22Rv1 (cell line): ENCODE data around the gene LZTR1.
A peak's percentile ranks its signal among the peaks of the same experiment; 100 is the strongest.
"Not testable (repeated sequence)": the region's sequence is repeated elsewhere in the genome, so short reads cannot be mapped to it uniquely, and the experiment has no call there.

Experiments used
- H3K27ac ChIP-seq: fragments of 450-650 bp; 2 replicates; pipeline ENCODE4 v1.5.1; 2017
- ZFX ChIP-seq: fragments of 450-650 bp; IDR thresholded peaks from 2 replicates; pipeline ENCODE4 v1.6.1; 2017; ENCODE audit warnings: antibody characterized with exemption, borderline replicate concordance
- TF ChIP-seq, protein P1 (sequence below): fragments of 450-650 bp; IDR thresholded peaks from 2 replicates; pipeline ENCODE4 v1.5.1; 2017; ENCODE audit warnings: mild to moderate bottlenecking

The LZTR1 gene

DNA sequence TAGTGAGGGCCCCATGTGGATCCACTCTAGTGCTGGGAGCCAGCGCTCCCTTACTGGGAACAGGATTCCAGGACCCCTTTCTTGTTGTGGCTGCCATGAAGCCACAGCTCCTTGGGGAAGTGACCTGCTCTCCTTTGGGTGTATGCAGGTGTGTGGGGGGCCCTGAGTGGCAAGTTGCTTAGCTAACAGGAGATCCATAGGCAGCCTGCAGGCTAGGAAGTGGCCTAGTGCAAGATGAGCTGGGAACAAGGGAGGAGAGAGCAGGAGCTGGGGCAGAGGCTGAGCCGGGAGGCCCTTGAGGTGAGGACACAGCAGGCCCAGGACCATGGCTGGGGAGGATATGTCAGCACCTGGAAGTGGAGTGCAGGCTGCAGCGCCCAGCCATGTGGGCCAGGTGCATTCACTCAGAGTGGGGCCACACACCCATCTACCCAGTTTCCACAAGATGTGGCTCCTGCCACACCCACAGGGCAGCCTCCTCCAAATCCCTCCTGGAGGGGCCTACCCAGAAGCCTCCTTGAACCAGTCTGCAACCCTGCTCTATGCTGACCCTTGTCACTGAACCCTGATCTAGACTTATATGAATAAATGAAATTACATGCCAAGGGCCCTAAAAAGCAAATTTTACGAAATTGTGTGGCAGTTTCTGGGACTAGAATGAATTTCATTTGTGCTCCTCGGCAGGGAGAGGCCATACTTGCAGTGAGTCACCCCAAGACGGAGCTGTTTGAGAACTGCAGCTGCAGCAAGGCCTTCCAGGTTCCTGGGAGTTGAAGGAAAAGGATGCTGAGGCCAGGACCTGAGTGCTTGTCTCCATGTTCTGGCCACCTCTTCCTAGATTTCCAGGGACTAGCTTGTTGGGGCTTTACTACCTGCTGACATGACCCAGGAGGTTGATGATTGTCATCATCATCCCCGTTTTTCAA, 16.6 kb downstream of the LZTR1 start:
- no peak for TF ChIP-seq ZFX
- H3K27ac ChIP-seq: peak overlapping the region; percentile 99

DNA sequence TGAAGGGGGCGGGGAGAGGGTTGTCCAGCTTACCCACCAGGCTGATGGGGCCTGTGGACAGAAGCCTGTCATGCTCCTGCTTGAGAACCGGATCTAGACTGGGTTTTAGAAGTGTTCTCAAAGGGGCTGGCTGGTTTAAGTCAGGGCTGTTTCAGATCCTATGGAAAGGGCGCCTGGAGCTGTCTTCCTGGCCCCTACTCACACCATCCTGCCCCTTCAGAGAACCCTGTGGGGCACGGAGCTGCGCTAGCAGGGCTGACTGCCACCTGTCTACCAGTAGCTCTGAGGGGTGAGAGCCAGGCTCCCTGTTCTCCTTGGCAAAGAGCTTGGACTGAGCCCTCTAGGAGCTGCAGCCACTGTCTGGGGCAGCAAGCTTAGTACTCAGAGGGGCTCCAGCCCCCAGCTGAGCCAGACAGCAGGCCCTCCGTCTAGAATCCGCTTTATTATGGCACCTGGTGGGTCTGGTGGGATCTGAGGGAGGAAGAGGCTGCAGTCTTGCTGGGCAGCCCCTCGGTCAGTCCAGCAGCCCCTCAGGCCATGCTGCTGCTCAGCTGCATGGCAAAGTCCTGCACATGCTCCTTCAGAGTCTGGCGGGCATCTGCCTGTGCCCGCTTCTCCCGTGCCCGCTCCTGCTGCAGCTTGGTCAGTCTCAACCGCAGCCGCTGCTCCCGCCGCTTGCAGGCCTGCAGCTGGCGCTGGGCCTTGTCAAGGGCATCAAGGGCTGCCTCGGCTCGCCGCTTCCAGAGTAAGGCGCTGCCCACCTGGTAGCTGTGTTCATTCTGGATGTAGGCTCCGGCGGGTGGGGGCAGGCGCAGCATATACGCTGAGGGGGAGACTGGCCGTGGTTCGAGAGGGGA, 17.5 kb downstream of the LZTR1 start:
- TF ChIP-seq ZFX: no peak
- TF ChIP-seq, protein P1, sequence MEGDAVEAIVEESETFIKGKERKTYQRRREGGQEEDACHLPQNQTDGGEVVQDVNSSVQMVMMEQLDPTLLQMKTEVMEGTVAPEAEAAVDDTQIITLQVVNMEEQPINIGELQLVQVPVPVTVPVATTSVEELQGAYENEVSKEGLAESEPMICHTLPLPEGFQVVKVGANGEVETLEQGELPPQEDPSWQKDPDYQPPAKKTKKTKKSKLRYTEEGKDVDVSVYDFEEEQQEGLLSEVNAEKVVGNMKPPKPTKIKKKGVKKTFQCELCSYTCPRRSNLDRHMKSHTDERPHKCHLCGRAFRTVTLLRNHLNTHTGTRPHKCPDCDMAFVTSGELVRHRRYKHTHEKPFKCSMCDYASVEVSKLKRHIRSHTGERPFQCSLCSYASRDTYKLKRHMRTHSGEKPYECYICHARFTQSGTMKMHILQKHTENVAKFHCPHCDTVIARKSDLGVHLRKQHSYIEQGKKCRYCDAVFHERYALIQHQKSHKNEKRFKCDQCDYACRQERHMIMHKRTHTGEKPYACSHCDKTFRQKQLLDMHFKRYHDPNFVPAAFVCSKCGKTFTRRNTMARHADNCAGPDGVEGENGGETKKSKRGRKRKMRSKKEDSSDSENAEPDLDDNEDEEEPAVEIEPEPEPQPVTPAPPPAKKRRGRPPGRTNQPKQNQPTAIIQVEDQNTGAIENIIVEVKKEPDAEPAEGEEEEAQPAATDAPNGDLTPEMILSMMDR: no peak
- H3K27ac ChIP-seq: peak overlapping the region; percentile 99

DNA sequence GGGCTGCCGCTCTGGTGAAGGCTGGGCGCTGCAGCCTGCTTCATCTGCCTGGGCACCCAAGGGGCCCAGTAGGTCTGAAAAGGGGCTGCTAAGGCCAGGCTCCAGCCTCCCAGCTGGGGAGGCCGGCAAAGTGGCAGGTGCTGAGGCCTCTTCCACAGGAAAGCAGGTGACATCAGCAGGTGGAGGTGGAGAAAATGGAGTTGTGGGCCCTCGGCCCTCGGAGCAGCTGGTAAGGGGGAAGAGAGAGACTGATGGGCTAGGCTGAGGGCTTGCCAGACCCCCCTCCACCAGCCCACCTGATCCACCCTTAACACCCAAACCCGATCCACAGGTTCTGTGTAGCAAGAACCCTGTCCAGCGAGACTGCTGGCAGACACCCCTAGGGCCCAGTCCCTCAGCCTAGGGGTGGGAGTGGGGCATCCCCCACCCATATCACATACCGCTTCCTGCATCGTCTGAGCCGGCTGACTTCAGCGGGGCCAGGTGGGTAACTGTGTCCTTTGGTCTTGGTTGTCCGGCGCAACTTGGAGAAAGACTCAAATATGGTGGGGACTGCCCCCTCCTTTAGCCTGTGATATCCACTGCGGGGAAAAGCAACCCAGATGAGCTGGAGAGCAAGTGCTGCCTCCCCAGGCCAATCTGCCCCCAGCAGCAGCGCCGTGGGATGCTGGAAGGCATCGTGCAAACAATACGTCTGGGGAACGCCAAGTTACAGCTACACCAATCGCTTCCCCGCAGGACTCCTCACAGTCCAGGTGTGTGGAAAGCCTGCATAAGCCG, 18.3 kb downstream of the LZTR1 start:
- TF ChIP-seq ZFX: no peak
- TF ChIP-seq, protein P1: no peak
- peak overlapping the region; percentile 99 for H3K27ac ChIP-seq

DNA sequence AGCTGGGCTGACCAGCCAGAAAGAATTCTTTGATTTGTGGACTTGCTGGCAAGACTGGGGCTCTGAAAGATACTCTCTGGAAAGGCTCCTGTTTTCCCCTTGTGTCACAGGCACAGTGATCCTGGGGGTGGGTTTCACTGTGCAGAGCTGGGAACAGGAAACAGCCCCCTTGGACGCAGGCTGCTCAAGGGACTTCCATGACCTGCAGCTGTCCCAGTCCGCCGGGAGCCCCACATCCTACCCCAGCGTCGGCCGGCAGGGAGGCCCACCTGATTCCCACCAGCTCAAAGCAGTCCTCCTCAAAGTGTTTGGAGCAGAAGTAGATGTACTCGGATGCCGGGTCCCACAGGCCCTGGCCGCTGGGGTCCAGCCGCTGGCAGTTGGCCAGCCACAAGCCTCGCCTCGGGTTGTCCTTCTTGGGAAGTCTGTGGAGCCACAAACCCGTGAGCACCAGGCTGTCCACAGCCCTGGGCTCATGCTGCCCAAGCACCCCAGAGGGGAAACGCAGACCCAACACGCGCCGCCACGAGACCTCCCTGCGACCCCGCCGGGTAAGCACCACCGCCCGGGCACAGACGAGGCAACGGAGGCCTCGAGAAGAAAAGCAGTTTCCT, 19.0 kb downstream of the LZTR1 start:
- H3K27ac ChIP-seq: peak overlapping the region; percentile 99
- TF ChIP-seq, protein P1: no peak
- TF ChIP-seq ZFX: no peak

DNA sequence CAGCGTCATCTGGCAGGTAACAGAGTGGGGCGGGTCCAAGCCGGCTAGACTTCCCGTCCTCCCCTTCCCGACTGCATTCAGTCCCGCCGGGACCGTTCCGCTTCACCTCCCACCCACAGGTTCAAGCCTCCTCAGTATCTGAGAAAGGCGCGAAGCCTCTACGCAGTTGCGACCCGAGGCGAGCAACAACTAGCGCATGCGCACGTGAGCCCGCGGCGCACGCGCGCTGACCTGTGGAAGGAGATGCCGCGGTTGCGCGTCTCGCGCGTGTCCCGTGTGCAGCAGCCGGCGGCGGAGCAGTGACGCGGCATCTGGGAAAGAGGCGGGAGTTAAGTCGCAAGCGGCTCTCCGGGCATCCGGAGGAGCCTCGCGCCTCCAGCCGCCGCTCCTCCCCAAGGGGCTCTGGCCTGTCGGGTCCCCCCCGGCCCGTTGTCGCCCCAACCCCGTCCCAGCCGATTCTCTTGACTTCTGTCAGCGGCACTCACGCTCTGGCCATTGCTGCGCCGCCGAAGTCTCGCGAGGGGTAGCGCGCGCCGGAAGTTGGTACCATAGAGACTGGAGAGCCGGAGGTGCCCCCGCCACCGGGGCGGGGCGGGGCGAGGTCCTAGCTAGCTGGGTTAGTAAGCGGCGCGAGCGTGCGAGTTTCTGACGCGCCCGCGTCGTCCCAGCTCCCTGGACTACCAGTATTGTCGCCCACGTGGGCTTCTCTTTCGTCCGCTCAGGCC, 19.7 kb downstream of the LZTR1 start, which contains the start of gene THAP7:
Gene THAP7, minus strand, starts transcription at position 518 of the 725 bp plus-strand sequence. Its CDS starts 207 bp downstream, at position 311.
- H3K27ac ChIP-seq: peak within 1 kb of the TSS; percentile 99

DNA sequence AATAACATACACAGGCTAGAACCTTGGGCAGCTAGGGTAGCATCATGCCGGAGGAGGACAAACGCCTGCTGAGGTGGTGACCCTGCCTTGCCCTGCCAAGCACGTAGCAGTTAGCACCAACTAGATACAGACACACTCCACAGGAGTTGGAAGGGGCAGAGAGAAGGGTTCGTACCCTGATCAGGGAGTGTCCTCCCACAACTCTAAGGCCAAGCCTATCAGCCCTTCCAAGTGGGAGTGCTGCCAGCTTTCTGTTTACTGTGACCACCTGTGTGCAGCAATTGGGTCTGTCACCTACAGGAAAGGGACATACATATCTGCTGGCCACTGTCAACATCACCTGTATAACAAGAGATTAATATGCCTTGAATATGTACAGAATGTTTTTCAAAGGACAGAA, 21.7 kb downstream of the LZTR1 start:
- TF ChIP-seq, protein P1: no peak
- no peak for TF ChIP-seq ZFX
- H3K27ac ChIP-seq: peak overlapping the region; percentile 99

More for the DNA sequence above, 19.7 kb downstream of the LZTR1 start, which contains the start of gene THAP7:
- no peak for TF ChIP-seq ZFX
- TF ChIP-seq, protein P1: no peak

DNA sequence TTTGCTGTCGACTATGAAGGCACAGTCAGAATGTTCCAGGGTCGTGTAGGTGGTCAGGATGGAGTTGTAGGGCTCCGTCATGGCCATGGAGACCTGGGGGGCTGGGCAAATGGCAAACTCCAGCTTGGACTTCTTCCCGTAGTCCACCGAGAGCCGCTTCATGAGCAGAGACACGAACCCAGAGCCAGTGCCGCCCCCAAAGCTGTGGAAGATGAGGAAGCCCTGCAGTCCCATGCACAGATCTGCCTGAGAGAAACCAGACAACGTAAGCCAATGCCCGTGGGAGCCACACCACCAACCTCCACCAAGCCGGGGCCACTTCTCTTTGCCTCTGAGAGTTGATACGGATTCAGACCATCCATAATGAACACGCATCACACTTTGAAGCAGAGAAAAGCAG, 27.1 kb downstream of the LZTR1 start:
- not testable (repeated sequence) for H3K27ac ChIP-seq
